Transverse colon (tissue), 4 donors: ENCODE results near the gene SYT12. TPM values are rescaled to one million over a fixed set of nuclear protein-coding genes. Genes with fewer than 3 reads are reported as not detected.

ENCODE experiments used
- DNase-seq: peaks from one replicate; pipeline ENCODE4 v3.0.0-alpha.2; 2019
- H3K27ac ChIP-seq, 4 donors: fragments of 200-600 bp; sonication (generic); 2 replicates each; pipeline ENCODE4 v1.5.1; 2016 to 2018; ENCODE audit warnings: inconsistent platforms in 4 of 4
- H3K27me3 ChIP-seq: fragments of 200-600 bp; sonication (generic); 2 replicates; pipeline ENCODE4 v1.5.1; 2017; ENCODE audit warnings: inconsistent platforms
- H3K36me3 ChIP-seq, 4 donors: fragments of 200-600 bp; sonication (generic); 2 replicates each; pipeline ENCODE4 v1.5.1; 2017 to 2019; ENCODE audit warnings: inconsistent platforms in 4 of 4
- H3K4me1 ChIP-seq, 4 donors: fragments of 200-600 bp; sonication (generic); 2 replicates each; pipeline ENCODE4 v1.5.1; 2017 to 2020; ENCODE audit warnings: inconsistent platforms in 4 of 4
- H3K4me3 ChIP-seq, 4 donors: fragments of 200-600 bp; sonication (generic); 1 replicate in 1 of 4; 2 replicates in 3 of 4; pipeline versions ENCODE4 v1.5.1 to v1.6.1; 2017 to 2019; ENCODE audit warnings: inconsistent platforms in 4 of 4
- H3K9me3 ChIP-seq, 2 donors: fragments of 200-600 bp; sonication (generic); 2 replicates each; pipeline ENCODE4 v1.5.1; 2017 to 2019; ENCODE audit warnings: inconsistent platforms in 2 of 2
- EP300 ChIP-seq: sonication (generic); formaldehyde crosslinking; IDR thresholded peaks from one replicate; pipeline ENCODE4 v1.6.1; 2017; ENCODE audit warnings: antibody characterized with exemption, low read depth
- POLR2A ChIP-seq: fragments of 450-650 bp; IDR thresholded peaks from one replicate; pipeline ENCODE4 v1.6.1; 2016; ENCODE audit warnings: antibody characterized with exemption, mild to moderate bottlenecking, moderate library complexity
- POLR2AphosphoS5 ChIP-seq, 3 donors: sonication (generic); formaldehyde crosslinking; IDR thresholded peaks; one replicate each; pipeline ENCODE4 v1.6.1; 2016; ENCODE audit warnings: antibody characterized with exemption in 3 of 3
- WGBS, 2 donors: methylation state at CpG; one replicate each; pipeline ENCODE4 v1.1.5; 2018; ENCODE audit warnings: low coverage in 1 of 2; 5-methylcytosine and 5-hydroxymethylcytosine counted together
- in situ Hi-C, 4 donors: fragments of 200-750 bp; cut with MboI; loops; one replicate each; pipeline versions ENCODE4 v1.15.0 to v1.15.1; 2017; ENCODE audit warnings: low sequenced_read_pairs in 3 of 4, low pct_ligation_motif_present in 1 of 4, low pct_unique_long_range_greater_than_20kb in 1 of 4
- intact Hi-C: fragments of 100-400 bp; cut with DNase I; formaldehyde crosslinking; loops from one replicate; pipeline ENCODE4 v1.15.1; 2023; ENCODE audit warnings: low total_unique reads
- total RNA-seq, 4 donors: library from RNA; depleted of rRNA; stranded (reverse); fragments of >200 nt; gene quantifications; one replicate each; pipeline ENCODE4 v1.1.0, GENCODE V29; 2016
- TF ChIP-seq, protein P1 (sequence below), 5 experiments: fragments of 200-600 bp in 3 of 5; fragments of 450-650 bp in 2 of 5; sonication (generic) in 3 of 5; IDR thresholded peaks; 1 replicate in 2 of 5; 2 replicates in 3 of 5; pipeline ENCODE4 v1.5.1; 2016 to 2017; ENCODE audit warnings: antibody characterized with exemption in 5 of 5, inconsistent platforms in 3 of 5, mild to moderate bottlenecking in 2 of 5, moderate library complexity in 1 of 5

Gene SYT12
- total RNA-seq, 4 donors from 2014 or later, result not detected

DNA sequence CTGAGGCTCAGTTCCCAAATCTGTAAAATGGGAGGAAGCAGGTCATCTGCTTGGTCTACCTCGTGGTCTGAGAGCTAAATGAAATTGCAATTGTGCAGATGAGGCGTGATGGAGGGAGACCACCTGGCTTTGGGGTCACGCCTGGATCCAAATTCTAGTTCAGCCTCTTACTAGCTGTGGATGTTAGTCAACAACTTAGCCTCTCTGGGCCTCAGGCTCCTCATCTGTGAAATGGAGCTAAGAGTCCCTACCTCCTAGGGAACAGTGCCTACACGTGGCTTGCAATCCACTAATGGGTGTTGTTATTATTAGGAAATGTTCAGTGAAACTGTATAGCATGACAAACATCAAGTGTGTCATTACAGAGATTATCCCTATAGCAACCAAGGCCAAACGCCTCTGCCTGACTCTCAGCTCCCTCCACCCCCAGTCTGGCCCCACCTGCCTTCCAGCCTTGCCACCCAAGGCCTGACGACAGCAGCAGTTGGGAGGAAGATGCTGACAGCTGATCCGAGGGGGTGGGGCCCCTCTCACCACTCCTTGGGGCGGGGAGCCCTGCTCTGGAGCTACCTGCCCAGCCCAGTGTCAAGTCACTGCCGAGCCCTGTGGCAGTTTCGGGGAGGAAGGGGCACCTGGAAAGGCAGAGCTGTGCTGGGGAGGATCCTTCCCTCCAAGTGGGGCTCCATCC is 32.0 kb downstream of the SYT12 start:
- 55% methylated on average over 9 of the region's 10 CpGs; no CpG with 5 or more reads in 1 of the 2 donors for WGBS, 2 donors
- no peaks in the 10 kb centered on the region for H3K36me3 ChIP-seq
- in situ Hi-C loops, result no loop called here
- DNase-seq, result peak; percentile 78
- peak overlapping the region in 2 of 4 donors; percentile 5 to 31 for H3K27ac ChIP-seq
- intact Hi-C loops, result no loop called here
- no peak overlapping the region for H3K4me3 ChIP-seq
- H3K4me1 ChIP-seq, result peaks cover 11 to 28% (median 19%) of the 10 kb centered on the region in 4 donors
- peak in 1 of 3 donors; percentile 20 for TF ChIP-seq POLR2AphosphoS5 (IDR thresholded peaks at IDR 0.05)
- TF ChIP-seq, protein P1, sequence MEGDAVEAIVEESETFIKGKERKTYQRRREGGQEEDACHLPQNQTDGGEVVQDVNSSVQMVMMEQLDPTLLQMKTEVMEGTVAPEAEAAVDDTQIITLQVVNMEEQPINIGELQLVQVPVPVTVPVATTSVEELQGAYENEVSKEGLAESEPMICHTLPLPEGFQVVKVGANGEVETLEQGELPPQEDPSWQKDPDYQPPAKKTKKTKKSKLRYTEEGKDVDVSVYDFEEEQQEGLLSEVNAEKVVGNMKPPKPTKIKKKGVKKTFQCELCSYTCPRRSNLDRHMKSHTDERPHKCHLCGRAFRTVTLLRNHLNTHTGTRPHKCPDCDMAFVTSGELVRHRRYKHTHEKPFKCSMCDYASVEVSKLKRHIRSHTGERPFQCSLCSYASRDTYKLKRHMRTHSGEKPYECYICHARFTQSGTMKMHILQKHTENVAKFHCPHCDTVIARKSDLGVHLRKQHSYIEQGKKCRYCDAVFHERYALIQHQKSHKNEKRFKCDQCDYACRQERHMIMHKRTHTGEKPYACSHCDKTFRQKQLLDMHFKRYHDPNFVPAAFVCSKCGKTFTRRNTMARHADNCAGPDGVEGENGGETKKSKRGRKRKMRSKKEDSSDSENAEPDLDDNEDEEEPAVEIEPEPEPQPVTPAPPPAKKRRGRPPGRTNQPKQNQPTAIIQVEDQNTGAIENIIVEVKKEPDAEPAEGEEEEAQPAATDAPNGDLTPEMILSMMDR (IDR thresholded peaks at IDR 0.05), result no peak
- TF ChIP-seq POLR2A, result peak; percentile 17
- no peaks in the 10 kb centered on the region for H3K9me3 ChIP-seq
- H3K27me3 ChIP-seq, result no peaks in the 10 kb centered on the region

DNA sequence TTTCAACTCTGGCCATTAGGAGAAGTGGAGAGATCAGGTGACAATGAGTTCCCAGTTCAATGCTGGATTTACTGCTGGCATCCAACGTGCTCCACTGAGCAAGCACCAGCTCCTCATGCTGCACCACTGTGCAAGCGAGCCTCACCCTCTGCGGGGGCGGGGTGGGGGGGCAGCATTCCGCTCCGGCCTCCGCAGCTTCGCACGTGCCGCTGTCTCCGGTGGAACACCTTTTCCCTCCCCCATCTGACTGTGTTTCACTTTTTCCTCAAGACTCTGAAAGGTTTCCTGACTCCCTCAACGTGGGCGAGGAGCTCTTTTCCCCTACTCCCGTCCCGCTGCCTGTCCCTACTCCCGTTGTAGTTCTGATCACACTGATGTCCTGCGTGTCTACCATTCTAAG is 32.9 kb downstream of the SYT12 start:
- TF ChIP-seq EP300 (no peak), POLR2A (no peak), POLR2AphosphoS5 (IDR thresholded peaks at IDR 0.05) (no peak)
- TF ChIP-seq, protein P1 (IDR thresholded peaks at IDR 0.05), result no peak
- H3K27me3 ChIP-seq, result no peaks in the 10 kb centered on the region
- peaks cover 11 to 28% (median 19%) of the 10 kb centered on the region in 4 donors for H3K4me1 ChIP-seq
- no peak for DNase-seq
- intact Hi-C loops (no loop called here), in situ Hi-C loops (no loop called here)
- peak overlapping the region in 1 of 4 donors; percentile 58 for H3K4me3 ChIP-seq
- H3K9me3 ChIP-seq, result no peaks in the 10 kb centered on the region
- whole genome bisulfite sequencing, 2 donors, result 22 to 24% methylated on average over 6 to 17 of the region's 17 CpGs
- no peaks in the 10 kb centered on the region for H3K36me3 ChIP-seq
- peak overlapping the region in 3 of 4 donors; percentile 5 to 57 (median 31) for H3K27ac ChIP-seq

DNA sequence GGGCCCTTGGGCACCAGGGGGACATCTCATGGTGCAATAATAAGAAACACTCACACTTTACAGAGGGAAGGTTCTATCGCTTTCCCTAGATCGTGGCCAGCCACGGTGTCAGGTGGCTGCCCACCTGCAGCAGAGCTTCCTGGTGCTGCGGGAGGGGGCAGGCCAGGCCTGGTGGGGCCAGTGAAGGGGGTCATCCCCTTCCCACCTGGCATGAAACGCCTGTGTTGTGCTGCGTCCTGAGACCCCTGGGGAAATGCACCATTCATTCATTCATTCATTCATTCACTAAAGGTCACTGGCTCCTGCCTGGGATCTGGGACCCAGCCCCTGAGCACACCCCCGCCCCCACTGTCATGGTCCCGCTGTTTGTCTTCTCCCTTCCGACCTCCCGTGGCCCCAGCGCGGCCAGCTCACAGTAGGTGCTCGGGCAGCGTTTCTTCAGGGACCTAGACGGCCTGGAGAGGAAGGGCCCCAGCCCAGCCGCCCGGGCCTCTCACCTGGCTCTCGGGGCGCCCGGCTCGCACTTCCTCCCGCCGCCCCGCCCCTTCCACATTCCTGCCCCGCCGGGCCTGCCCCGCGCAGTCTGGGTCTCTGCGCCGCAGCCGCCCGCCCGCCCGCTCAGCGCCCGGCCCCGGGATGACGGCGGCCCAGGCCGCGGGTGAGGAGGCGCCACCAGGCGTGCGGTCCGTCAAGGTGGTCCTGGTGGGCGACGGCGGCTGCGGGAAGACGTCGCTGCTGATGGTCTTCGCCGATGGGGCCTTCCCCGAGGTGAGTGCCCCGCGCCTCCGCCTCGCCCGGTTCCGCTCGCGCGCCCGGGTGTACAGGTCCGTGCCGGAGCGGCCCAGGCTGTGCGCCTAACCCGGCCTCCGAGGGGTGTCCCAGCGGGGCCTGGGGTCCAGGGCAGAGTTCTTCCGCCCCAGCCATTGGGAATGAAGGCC is 33.6 kb downstream of the SYT12 start, which contains the start of gene RHOD:
TSS of gene RHOD (plus strand) at position 581 of the 938 bp plus-strand sequence. CDS start at position 637, 56 bp downstream.
- no peaks in the 10 kb centered on the region for H3K9me3 ChIP-seq
- no peaks in the 10 kb centered on the region for H3K36me3 ChIP-seq
- in situ Hi-C loops, result no loop called here
- DNase-seq, result peak; percentile 79
- H3K27ac ChIP-seq, result peak within 1 kb of the TSS; percentile 5 to 57 (median 42)
- 6% methylated on average over 38 of the region's 72 CpGs; no CpG with 5 or more reads in 1 of the 2 donors for WGBS, 2 donors
- intact Hi-C loops, result no loop called here
- TF ChIP-seq, protein P1 (IDR thresholded peaks at IDR 0.05), result no peak
- TF ChIP-seq POLR2AphosphoS5 (IDR thresholded peaks at IDR 0.05), result peak in 1 of 3 donors; percentile 16
- no peaks in the 10 kb centered on the region for H3K27me3 ChIP-seq
- H3K4me3 ChIP-seq, result peak within 1 kb of the TSS; percentile 16 to 58 (median 41)
- H3K4me1 ChIP-seq, result peaks cover 11 to 28% (median 19%) of the 10 kb centered on the region in 4 donors

DNA sequence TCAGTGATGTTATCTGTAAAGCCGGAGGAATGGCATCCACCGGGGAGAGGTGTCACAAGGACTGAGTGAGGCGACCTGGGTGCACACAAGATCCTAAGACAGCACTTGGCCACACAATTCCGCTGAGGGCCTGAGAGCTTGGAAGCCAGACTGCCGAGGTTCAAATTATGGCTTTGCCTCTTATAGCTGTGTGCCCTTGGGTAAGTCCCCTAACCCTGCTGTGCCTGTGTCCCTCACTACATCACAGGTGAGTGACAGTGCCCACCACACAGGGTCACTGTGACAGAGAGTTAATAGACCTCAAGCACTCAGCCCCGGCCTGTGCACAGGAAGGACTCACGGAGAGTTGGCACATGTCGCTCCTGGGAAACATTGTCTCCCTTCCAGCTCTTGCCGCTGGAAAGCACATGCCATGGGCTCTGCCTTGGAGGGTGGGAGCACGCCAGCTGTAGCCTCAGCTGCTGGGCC is 34.3 kb downstream of the SYT12 start:
- Histone ChIP-seq H3K4me3 (peak overlapping the region; percentile 16 to 58 (median 41)), H3K27ac (peak overlapping the region in 3 of 4 donors; percentile 31 to 57 (median 54)), H3K27me3 (no peaks in the 10 kb centered on the region), H3K9me3 (no peaks in the 10 kb centered on the region), H3K36me3 (no peaks in the 10 kb centered on the region), H3K4me1 (peaks cover 11 to 28% (median 19%) of the 10 kb centered on the region in 4 donors)
- no peak for TF ChIP-seq POLR2A
- TF ChIP-seq EP300, result no peak
- TF ChIP-seq POLR2AphosphoS5 (IDR thresholded peaks at IDR 0.05), result no peak
- TF ChIP-seq, protein P1 (IDR thresholded peaks at IDR 0.05), result no peak
- in situ Hi-C loops (no loop called here), intact Hi-C loops (no loop called here)
- no peak for DNase-seq
- WGBS, 2 donors, result 70% methylated on average over 10 of the region's 10 CpGs; no CpG with 5 or more reads in 1 of the 2 donors
